SK-N-SH (cell line): ENCODE measurements around the gene PSMB10.

Experiments used
- ELF1 ChIP-seq: IDR thresholded peaks from 2 replicates; pipeline ENCODE4 v1.4.0; 2012
- RXRA ChIP-seq: IDR thresholded peaks from 2 replicates; pipeline ENCODE4 v1.4.0; 2012; ENCODE audit warnings: low read depth, mild to moderate bottlenecking, borderline replicate concordance
- TF ChIP-seq, protein P1 (sequence below): fragments of 200-600 bp; sonication (generic); IDR thresholded peaks from 2 replicates; pipeline ENCODE4 v1.6.1; 2017; ENCODE audit warnings: antibody characterized with exemption, mild to moderate bottlenecking, moderate library complexity
- TF ChIP-seq, protein P2 (sequence below): IDR thresholded peaks from 2 replicates; pipeline ENCODE4 v1.6.1; 2012; ENCODE audit warnings: mild to moderate bottlenecking, low read depth, low read length, moderate library complexity

DNA sequence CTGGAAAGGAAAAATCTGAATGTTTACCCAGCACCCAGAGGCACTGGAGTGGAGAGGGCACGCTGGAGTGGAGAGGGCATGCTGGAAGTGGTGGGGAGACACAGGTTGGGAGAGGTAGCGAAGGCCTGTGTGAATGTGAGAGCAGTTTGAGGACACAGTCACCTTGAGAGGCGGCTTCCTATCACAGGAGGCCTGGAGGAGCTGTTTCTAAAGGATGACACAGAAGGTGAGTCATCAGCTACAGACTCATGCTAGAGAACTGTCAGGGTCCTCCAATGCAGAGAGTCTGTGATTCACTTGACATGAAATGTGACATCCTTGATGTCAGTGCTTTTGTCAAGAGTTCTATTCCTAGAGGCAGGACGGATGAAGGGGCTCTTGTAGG, 18.8 kb downstream of the PSMB10 start:
- TF ChIP-seq, protein P1, sequence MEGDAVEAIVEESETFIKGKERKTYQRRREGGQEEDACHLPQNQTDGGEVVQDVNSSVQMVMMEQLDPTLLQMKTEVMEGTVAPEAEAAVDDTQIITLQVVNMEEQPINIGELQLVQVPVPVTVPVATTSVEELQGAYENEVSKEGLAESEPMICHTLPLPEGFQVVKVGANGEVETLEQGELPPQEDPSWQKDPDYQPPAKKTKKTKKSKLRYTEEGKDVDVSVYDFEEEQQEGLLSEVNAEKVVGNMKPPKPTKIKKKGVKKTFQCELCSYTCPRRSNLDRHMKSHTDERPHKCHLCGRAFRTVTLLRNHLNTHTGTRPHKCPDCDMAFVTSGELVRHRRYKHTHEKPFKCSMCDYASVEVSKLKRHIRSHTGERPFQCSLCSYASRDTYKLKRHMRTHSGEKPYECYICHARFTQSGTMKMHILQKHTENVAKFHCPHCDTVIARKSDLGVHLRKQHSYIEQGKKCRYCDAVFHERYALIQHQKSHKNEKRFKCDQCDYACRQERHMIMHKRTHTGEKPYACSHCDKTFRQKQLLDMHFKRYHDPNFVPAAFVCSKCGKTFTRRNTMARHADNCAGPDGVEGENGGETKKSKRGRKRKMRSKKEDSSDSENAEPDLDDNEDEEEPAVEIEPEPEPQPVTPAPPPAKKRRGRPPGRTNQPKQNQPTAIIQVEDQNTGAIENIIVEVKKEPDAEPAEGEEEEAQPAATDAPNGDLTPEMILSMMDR, result no peak
- TF ChIP-seq, protein P2, sequence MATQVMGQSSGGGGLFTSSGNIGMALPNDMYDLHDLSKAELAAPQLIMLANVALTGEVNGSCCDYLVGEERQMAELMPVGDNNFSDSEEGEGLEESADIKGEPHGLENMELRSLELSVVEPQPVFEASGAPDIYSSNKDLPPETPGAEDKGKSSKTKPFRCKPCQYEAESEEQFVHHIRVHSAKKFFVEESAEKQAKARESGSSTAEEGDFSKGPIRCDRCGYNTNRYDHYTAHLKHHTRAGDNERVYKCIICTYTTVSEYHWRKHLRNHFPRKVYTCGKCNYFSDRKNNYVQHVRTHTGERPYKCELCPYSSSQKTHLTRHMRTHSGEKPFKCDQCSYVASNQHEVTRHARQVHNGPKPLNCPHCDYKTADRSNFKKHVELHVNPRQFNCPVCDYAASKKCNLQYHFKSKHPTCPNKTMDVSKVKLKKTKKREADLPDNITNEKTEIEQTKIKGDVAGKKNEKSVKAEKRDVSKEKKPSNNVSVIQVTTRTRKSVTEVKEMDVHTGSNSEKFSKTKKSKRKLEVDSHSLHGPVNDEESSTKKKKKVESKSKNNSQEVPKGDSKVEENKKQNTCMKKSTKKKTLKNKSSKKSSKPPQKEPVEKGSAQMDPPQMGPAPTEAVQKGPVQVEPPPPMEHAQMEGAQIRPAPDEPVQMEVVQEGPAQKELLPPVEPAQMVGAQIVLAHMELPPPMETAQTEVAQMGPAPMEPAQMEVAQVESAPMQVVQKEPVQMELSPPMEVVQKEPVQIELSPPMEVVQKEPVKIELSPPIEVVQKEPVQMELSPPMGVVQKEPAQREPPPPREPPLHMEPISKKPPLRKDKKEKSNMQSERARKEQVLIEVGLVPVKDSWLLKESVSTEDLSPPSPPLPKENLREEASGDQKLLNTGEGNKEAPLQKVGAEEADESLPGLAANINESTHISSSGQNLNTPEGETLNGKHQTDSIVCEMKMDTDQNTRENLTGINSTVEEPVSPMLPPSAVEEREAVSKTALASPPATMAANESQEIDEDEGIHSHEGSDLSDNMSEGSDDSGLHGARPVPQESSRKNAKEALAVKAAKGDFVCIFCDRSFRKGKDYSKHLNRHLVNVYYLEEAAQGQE, result no peak
- TF ChIP-seq RXRA, result no peak
- no peak for TF ChIP-seq ELF1
